ENCODE data around the gene CDCP1. TPM values are rescaled to one million over a fixed set of nuclear protein-coding genes. Genes with fewer than 3 reads are reported as not detected.

The CDCP1 gene
- total RNA-seq, 1 donor from 2014 or later: 0.71 TPM

DNA sequence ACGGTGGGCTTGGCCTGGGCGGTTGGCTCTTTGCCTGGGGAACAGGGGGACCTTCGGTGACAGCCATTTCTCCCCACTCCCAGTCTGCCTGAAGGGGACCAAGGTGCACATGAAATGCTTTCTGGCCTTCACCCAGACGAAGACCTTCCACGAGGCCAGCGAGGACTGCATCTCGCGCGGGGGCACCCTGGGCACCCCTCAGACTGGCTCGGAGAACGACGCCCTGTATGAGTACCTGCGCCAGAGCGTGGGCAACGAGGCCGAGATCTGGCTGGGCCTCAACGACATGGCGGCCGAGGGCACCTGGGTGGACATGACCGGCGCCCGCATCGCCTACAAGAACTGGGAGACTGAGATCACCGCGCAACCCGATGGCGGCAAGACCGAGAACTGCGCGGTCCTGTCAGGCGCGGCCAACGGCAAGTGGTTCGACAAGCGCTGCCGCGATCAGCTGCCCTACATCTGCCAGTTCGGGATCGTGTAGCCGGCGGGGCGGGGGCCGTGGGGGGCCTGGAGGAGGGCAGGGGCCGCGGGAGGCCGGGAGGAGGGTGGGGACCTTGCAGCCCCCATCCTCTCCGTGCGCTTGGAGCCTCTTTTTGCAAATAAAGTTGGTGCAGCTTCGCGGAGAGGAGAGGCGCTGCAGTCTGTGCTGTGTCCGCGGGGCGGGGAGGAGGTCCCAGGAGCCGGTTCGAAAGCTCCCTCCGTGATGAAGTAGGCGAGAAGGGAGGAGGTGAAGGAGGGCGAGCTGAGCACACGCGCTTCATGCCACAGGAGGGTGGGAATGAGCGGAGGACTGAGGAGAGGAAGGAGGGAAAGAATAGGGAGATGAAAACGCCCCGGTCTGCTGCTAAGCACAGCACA lies 110.5 kb downstream of the CDCP1 start:
- Mint-ChIP-seq H3K9me3 (ENCODE audit: unreplicated experiment) (peaks cover 5% of the 10 kb centered on the region), H3K36me3 (ENCODE audit: unreplicated experiment) (no peaks in the 10 kb centered on the region), H3K27me3 (ENCODE audit: unreplicated experiment) (peaks cover 10% of the 10 kb centered on the region), H3K4me3 (ENCODE audit: unreplicated experiment) (peak overlapping the region; percentile 87), H3K4me1 (ENCODE audit: low read depth, unreplicated experiment) (no peaks in the 10 kb centered on the region), H3K27ac (ENCODE audit: unreplicated experiment) (no peak overlapping the region)
- TF ChIP-seq, protein P1, sequence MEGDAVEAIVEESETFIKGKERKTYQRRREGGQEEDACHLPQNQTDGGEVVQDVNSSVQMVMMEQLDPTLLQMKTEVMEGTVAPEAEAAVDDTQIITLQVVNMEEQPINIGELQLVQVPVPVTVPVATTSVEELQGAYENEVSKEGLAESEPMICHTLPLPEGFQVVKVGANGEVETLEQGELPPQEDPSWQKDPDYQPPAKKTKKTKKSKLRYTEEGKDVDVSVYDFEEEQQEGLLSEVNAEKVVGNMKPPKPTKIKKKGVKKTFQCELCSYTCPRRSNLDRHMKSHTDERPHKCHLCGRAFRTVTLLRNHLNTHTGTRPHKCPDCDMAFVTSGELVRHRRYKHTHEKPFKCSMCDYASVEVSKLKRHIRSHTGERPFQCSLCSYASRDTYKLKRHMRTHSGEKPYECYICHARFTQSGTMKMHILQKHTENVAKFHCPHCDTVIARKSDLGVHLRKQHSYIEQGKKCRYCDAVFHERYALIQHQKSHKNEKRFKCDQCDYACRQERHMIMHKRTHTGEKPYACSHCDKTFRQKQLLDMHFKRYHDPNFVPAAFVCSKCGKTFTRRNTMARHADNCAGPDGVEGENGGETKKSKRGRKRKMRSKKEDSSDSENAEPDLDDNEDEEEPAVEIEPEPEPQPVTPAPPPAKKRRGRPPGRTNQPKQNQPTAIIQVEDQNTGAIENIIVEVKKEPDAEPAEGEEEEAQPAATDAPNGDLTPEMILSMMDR (IDR thresholded peaks at IDR 0.05; ENCODE audit: partially characterized antibody, unreplicated experiment): no peak
- DNase-seq: peak; percentile 47

- Mint-ChIP-seq H3K27me3 (ENCODE audit: unreplicated experiment) (peaks cover 10% of the 10 kb centered on the region), H3K36me3 (ENCODE audit: unreplicated experiment) (no peaks in the 10 kb centered on the region), H3K4me3 (ENCODE audit: unreplicated experiment) (no peak overlapping the region), H3K4me1 (ENCODE audit: low read depth, unreplicated experiment) (no peaks in the 10 kb centered on the region), H3K27ac (ENCODE audit: unreplicated experiment) (no peak overlapping the region), H3K9me3 (ENCODE audit: unreplicated experiment) (peaks cover 5% of the 10 kb centered on the region)
- no peak for DNase-seq
- TF ChIP-seq, protein P1 (IDR thresholded peaks at IDR 0.05; ENCODE audit: partially characterized antibody, unreplicated experiment): no peak
These were observed 111.4 kb downstream of the CDCP1 start for GRCh38 chr3:45034612-45035252.

- no peak overlapping the region for H3K27ac Mint-ChIP-seq (ENCODE audit: unreplicated experiment)
- peaks cover 10% of the 10 kb centered on the region for H3K27me3 Mint-ChIP-seq (ENCODE audit: unreplicated experiment)
- TF ChIP-seq, protein P1 (IDR thresholded peaks at IDR 0.05; ENCODE audit: partially characterized antibody, unreplicated experiment): no peak
- no peak for DNase-seq
- no peak overlapping the region for H3K4me3 Mint-ChIP-seq (ENCODE audit: unreplicated experiment)
- no peaks in the 10 kb centered on the region for H3K36me3 Mint-ChIP-seq (ENCODE audit: unreplicated experiment)
- no peaks in the 10 kb centered on the region for H3K4me1 Mint-ChIP-seq (ENCODE audit: low read depth, unreplicated experiment)
- peaks cover 5% of the 10 kb centered on the region for H3K9me3 Mint-ChIP-seq (ENCODE audit: unreplicated experiment)
These were observed 112.4 kb downstream of the CDCP1 start for GRCh38 chr3:45033791-45034190.

Other genes starting within 250 kb of the CDCP1 start
- 52.4 TPM for gene ZDHHC3, start 170.2 kb downstream of the CDCP1 start, total RNA-seq (ENCODE audit: unreplicated experiment)
- gene EXOSC7, start 170.1 kb downstream of the CDCP1 start, total RNA-seq (ENCODE audit: unreplicated experiment): 30.9 TPM
- not detected for gene CLEC3B, start 120.1 kb downstream of the CDCP1 start, total RNA-seq (ENCODE audit: unreplicated experiment)
- 7.8 TPM for gene TMEM158, start 79.9 kb upstream of the CDCP1 start, total RNA-seq (ENCODE audit: unreplicated experiment)
- 26.6 TPM for gene LARS2, start 242.2 kb upstream of the CDCP1 start, total RNA-seq (ENCODE audit: unreplicated experiment)

All from glutamatergic neuron (in vitro differentiated cells).